Measurements from ENCODE around the gene PRLHR.

DNA sequence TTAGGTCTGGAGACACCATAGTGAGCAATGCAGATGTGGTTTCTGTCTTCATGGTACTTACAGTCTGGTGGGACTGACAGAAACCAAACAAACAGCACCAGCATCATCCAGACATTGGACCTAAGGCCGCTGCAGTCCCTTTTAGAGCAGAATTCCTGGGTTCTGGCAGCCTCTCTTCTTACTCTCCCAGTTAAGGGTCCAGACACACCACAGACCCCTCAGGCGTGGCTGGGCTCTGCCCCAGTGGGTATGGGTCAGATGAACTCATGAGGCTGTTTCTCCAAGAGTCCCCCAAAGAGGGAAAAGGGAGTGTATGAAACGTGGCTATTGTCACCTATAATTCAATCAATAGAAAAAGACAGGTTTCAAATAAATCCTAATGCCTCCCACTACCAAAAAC, 31.3 kb downstream of the PRLHR start:
- no peak for TF ChIP-seq POLR2A (IDR thresholded peaks at IDR 0.05)
- TF ChIP-seq, protein P1, sequence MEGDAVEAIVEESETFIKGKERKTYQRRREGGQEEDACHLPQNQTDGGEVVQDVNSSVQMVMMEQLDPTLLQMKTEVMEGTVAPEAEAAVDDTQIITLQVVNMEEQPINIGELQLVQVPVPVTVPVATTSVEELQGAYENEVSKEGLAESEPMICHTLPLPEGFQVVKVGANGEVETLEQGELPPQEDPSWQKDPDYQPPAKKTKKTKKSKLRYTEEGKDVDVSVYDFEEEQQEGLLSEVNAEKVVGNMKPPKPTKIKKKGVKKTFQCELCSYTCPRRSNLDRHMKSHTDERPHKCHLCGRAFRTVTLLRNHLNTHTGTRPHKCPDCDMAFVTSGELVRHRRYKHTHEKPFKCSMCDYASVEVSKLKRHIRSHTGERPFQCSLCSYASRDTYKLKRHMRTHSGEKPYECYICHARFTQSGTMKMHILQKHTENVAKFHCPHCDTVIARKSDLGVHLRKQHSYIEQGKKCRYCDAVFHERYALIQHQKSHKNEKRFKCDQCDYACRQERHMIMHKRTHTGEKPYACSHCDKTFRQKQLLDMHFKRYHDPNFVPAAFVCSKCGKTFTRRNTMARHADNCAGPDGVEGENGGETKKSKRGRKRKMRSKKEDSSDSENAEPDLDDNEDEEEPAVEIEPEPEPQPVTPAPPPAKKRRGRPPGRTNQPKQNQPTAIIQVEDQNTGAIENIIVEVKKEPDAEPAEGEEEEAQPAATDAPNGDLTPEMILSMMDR (IDR thresholded peaks at IDR 0.05) = no peak

Measured in lower leg skin (tissue), 3 donors.